ENCODE results near the gene PDCD1LG2.
"Not testable (repeated sequence)": the region's sequence is repeated elsewhere in the genome, so short reads cannot be mapped to it uniquely, and the experiment has no call there.

The PDCD1LG2 gene

GRCh38 chr9:5493679-5494511, 16.4 kb upstream of the PDCD1LG2 start:
- H3K4me3 ChIP-seq (ENCODE audit: low read depth, low read length) = no peak overlapping the region

- H3K4me3 ChIP-seq (ENCODE audit: low read depth, low read length) = not testable (repeated sequence)
Measured at GRCh38 chr9:5494765-5495164, 15.6 kb upstream of the PDCD1LG2 start.

- no peak overlapping the region for H3K4me3 ChIP-seq (ENCODE audit: low read depth, low read length)
Measured at GRCh38 chr9:5499157-5499556, 11.2 kb upstream of the PDCD1LG2 start.

GRCh38 chr9:5499889-5500398, 10.4 kb upstream of the PDCD1LG2 start:
- no peak overlapping the region for H3K4me3 ChIP-seq (ENCODE audit: low read depth, low read length)

- H3K4me3 ChIP-seq (ENCODE audit: low read depth, low read length) = no peak overlapping the region
Measured at GRCh38 chr9:5500441-5501235, 9.7 kb upstream of the PDCD1LG2 start.

GRCh38 chr9:5502553-5502952, 7.8 kb upstream of the PDCD1LG2 start:
- H3K4me3 ChIP-seq (ENCODE audit: low read depth, low read length) = no peak overlapping the region

GRCh38 chr9:5509573-5509972, 758 bp upstream of the PDCD1LG2 start:
- no peak overlapping the region for H3K4me3 ChIP-seq (ENCODE audit: low read depth, low read length)

GRCh38 chr9:5510989-5511388, 658 bp downstream of the PDCD1LG2 start:
- H3K4me3 ChIP-seq (ENCODE audit: low read depth, low read length) = no peak overlapping the region

GRCh38 chr9:5511476-5511875, 1.1 kb downstream of the PDCD1LG2 start:
- H3K4me3 ChIP-seq (ENCODE audit: low read depth, low read length) = no peak overlapping the region

- H3K4me3 ChIP-seq (ENCODE audit: low read depth, low read length) = no peak overlapping the region
Measured at GRCh38 chr9:5511935-5512580, 1.7 kb downstream of the PDCD1LG2 start.

- H3K4me3 ChIP-seq (ENCODE audit: low read depth, low read length) = no peak overlapping the region
Measured at GRCh38 chr9:5512658-5513452, 2.5 kb downstream of the PDCD1LG2 start.

- no peak overlapping the region for H3K4me3 ChIP-seq (ENCODE audit: low read depth, low read length)
Measured at GRCh38 chr9:5513966-5514616, 3.8 kb downstream of the PDCD1LG2 start.

- no peak overlapping the region for H3K4me3 ChIP-seq (ENCODE audit: low read depth, low read length)
Measured at GRCh38 chr9:5514617-5515260, 4.4 kb downstream of the PDCD1LG2 start.

- H3K4me3 ChIP-seq (ENCODE audit: low read depth, low read length) = no peak overlapping the region
Measured at GRCh38 chr9:5515261-5515650, 4.9 kb downstream of the PDCD1LG2 start.

GRCh38 chr9:5516453-5517220, 6.3 kb downstream of the PDCD1LG2 start:
- no peak overlapping the region for H3K4me3 ChIP-seq (ENCODE audit: low read depth, low read length)

- H3K4me3 ChIP-seq (ENCODE audit: low read depth, low read length) = no peak overlapping the region
Measured at GRCh38 chr9:5518171-5518936, 8.0 kb downstream of the PDCD1LG2 start.

GRCh38 chr9:5518937-5519319, 8.6 kb downstream of the PDCD1LG2 start:
- H3K4me3 ChIP-seq (ENCODE audit: low read depth, low read length) = no peak overlapping the region

- no peak overlapping the region for H3K4me3 ChIP-seq (ENCODE audit: low read depth, low read length)
Measured at GRCh38 chr9:5524090-5524489, 13.8 kb downstream of the PDCD1LG2 start.
